HEK293 (cell line): ENCODE results near the gene THOP1.
A peak's percentile ranks its signal among the peaks of the same experiment; 100 is the strongest.

ENCODE experiments used
- ATF2 ChIP-seq: fragments of 450-650 bp; formaldehyde crosslinking; IDR thresholded peaks from 2 replicates; pipeline ENCODE4 v1.5.1; 2016; ENCODE audit warnings: missing biosample characterization, missing genetic modification characterization, low read depth
- GLI2 ChIP-seq: fragments of 450-650 bp; formaldehyde crosslinking; IDR thresholded peaks from 2 replicates; pipeline ENCODE4; 2017; ENCODE audit warnings: missing biosample characterization, missing genetic modification characterization, low read depth, borderline replicate concordance
- GLIS1 ChIP-seq: fragments of 450-650 bp; formaldehyde crosslinking; IDR thresholded peaks from 2 replicates; pipeline ENCODE4 v1.5.1; 2016; ENCODE audit warnings: missing biosample characterization, missing genetic modification characterization
- HOXA7 ChIP-seq: sonication (generic); formaldehyde crosslinking; IDR thresholded peaks from 2 replicates; pipeline ENCODE4 v1.8.1; 2022; ENCODE audit warnings: missing genetic modification reagents, borderline replicate concordance
- KLF1 ChIP-seq: fragments of 450-650 bp; formaldehyde crosslinking; IDR thresholded peaks from 2 replicates; pipeline ENCODE4 v1.5.1; 2016; ENCODE audit warnings: missing biosample characterization, missing genetic modification characterization
- KLF7 ChIP-seq: fragments of 450-650 bp; formaldehyde crosslinking; IDR thresholded peaks from 2 replicates; pipeline ENCODE4 v1.5.1; 2016; ENCODE audit warnings: missing biosample characterization, missing genetic modification characterization, borderline replicate concordance
- MYNN ChIP-seq: fragments of 450-650 bp; formaldehyde crosslinking; IDR thresholded peaks from 2 replicates; pipeline ENCODE4 v1.5.1; 2016; ENCODE audit warnings: missing biosample characterization, missing genetic modification characterization, borderline replicate concordance
- MZF1 ChIP-seq: fragments of 450-650 bp; formaldehyde crosslinking; IDR thresholded peaks from 2 replicates; pipeline ENCODE4 v1.5.1; 2017; ENCODE audit warnings: missing biosample characterization, missing genetic modification characterization, borderline replicate concordance
- SALL2 ChIP-seq: fragments of 450-650 bp; formaldehyde crosslinking; IDR thresholded peaks from 2 replicates; pipeline ENCODE4 v1.5.0; 2017; ENCODE audit warnings: missing biosample characterization, mild to moderate bottlenecking, missing genetic modification characterization, borderline replicate concordance
- ZBTB20 ChIP-seq: fragments of 450-650 bp; formaldehyde crosslinking; IDR thresholded peaks from 2 replicates; pipeline ENCODE4 v1.5.1; 2016; ENCODE audit warnings: missing biosample characterization, missing genetic modification characterization
- ZFP37 ChIP-seq: fragments of 450-650 bp; formaldehyde crosslinking; IDR thresholded peaks from 2 replicates; pipeline ENCODE4 v1.5.1; 2016; ENCODE audit warnings: missing biosample characterization, missing genetic modification characterization
- ZIC2 ChIP-seq: fragments of 450-650 bp; formaldehyde crosslinking; IDR thresholded peaks from 2 replicates; pipeline ENCODE4 v1.5.1; 2016; ENCODE audit warnings: missing biosample characterization, missing genetic modification characterization
- ZNF121 ChIP-seq: fragments of 450-650 bp; formaldehyde crosslinking; IDR thresholded peaks from 2 replicates; pipeline ENCODE4 v1.5.1; 2016; ENCODE audit warnings: missing biosample characterization, missing genetic modification characterization
- ZNF133 ChIP-seq: fragments of 450-650 bp; formaldehyde crosslinking; IDR thresholded peaks from 2 replicates; pipeline ENCODE4 v1.5.1; 2016; ENCODE audit warnings: missing biosample characterization, missing genetic modification characterization
- ZNF23 ChIP-seq: fragments of 450-650 bp; formaldehyde crosslinking; IDR thresholded peaks from 2 replicates; pipeline ENCODE4 v1.5.1; 2016; ENCODE audit warnings: missing biosample characterization, missing genetic modification characterization, borderline replicate concordance
- ZNF239 ChIP-seq: fragments of 450-650 bp; formaldehyde crosslinking; IDR thresholded peaks from 2 replicates; pipeline ENCODE4 v1.5.1; 2016; ENCODE audit warnings: missing biosample characterization, missing genetic modification characterization
- ZNF248 ChIP-seq: fragments of 450-650 bp; formaldehyde crosslinking; IDR thresholded peaks from 2 replicates; pipeline ENCODE4 v1.5.1; 2017; ENCODE audit warnings: missing biosample characterization, missing genetic modification characterization
- ZNF26 ChIP-seq: fragments of 450-650 bp; formaldehyde crosslinking; IDR thresholded peaks from 2 replicates; pipeline ENCODE4 v1.5.1; 2016; ENCODE audit warnings: missing biosample characterization, missing genetic modification characterization
- ZNF311 ChIP-seq: fragments of 450-650 bp; formaldehyde crosslinking; IDR thresholded peaks from 2 replicates; pipeline ENCODE4 v1.5.1; 2017; ENCODE audit warnings: missing biosample characterization, missing genetic modification characterization, borderline replicate concordance
- ZNF544 ChIP-seq: fragments of 450-650 bp; formaldehyde crosslinking; IDR thresholded peaks from 2 replicates; pipeline ENCODE4 v1.5.0; 2017; ENCODE audit warnings: missing biosample characterization, missing genetic modification characterization
- ZNF658 ChIP-seq: fragments of 450-650 bp; formaldehyde crosslinking; IDR thresholded peaks from 2 replicates; pipeline ENCODE4; 2016; ENCODE audit warnings: missing biosample characterization, missing genetic modification characterization
- ZNF785 ChIP-seq: fragments of 450-650 bp; formaldehyde crosslinking; IDR thresholded peaks from 2 replicates; pipeline ENCODE4 v1.5.1; 2016; ENCODE audit warnings: missing biosample characterization, missing genetic modification characterization
- ZSCAN23 ChIP-seq: fragments of 450-650 bp; formaldehyde crosslinking; IDR thresholded peaks from 2 replicates; pipeline ENCODE4 v1.5.1; 2016; ENCODE audit warnings: missing biosample characterization, missing genetic modification characterization
- ZSCAN30 ChIP-seq: fragments of 450-650 bp; IDR thresholded peaks from 2 replicates; pipeline ENCODE4 v1.5.1; 2018; ENCODE audit warnings: missing biosample characterization, mild to moderate bottlenecking, missing genetic modification characterization, moderate library complexity
- TF ChIP-seq, protein P1 (sequence below): IDR thresholded peaks from 2 replicates; pipeline ENCODE4 v1.6.1; 2011; ENCODE audit warnings: mild to moderate bottlenecking, low read depth, low read length, borderline replicate concordance
- TF ChIP-seq, protein P2 (sequence below): fragments of 450-650 bp; formaldehyde crosslinking; IDR thresholded peaks from 2 replicates; pipeline ENCODE4 v1.5.1; 2017; ENCODE audit warnings: missing biosample characterization, missing genetic modification characterization
- TF ChIP-seq, protein P3 (sequence below): fragments of 450-650 bp; formaldehyde crosslinking; IDR thresholded peaks from 2 replicates; pipeline ENCODE4 v1.5.1; 2017; ENCODE audit warnings: missing biosample characterization, mild to moderate bottlenecking, missing genetic modification characterization, moderate library complexity
- TF ChIP-seq, protein P4 (sequence below): fragments of 450-650 bp; IDR thresholded peaks from 2 replicates; pipeline ENCODE4 v1.5.1; 2018; ENCODE audit warnings: missing biosample characterization, missing genetic modification characterization
- TF ChIP-seq, protein P5 (sequence below): fragments of 450-650 bp; formaldehyde crosslinking; IDR thresholded peaks from 2 replicates; pipeline ENCODE4 v1.5.1; 2016; ENCODE audit warnings: missing biosample characterization, missing genetic modification characterization

THOP1 gene

DNA sequence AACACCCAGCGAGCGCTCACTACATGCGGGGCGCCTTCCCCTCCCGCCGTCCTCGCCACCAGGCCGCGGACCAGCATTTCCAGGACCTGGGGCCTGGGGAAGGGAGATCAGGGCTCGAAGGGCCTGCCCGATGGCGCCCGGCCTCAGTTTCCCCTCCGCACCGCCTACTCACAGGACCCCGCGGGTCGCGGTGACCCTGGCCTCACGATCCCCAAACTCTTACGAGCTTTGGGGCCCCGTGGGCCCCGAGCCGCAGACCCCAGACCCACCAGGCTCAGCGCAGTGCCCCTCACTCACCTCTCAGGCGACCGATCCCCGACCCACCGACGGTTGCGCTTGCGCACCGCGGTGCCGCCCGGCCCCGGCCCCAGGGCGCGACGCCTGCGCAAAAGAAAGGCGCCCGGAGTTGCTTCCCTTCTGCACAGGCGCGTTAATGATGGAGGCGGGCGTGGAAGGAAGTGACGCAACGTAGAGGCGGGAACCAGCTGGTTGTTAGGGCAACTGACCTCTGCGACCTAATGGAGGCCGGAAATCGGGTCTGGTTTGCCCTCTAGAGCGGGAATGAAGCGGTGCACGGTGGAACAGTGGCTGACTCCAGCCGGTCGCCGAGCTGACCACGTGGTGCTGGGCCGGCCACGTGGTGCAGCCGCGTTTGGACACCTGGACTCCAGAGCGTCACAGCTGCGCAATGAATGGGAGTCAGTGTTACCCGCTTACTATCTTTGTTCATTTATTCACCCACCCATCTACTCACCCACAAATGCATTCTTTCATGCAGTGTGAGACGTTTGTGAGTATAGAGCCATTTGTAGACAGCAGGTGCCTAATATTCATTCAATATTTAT is 2.1 kb upstream of the THOP1 start, which contains the start of gene SGTA (continued):
- TF ChIP-seq GLIS1 (tag by site-specific recombination) (peak; percentile 30; the same call in 1 of the 2 replicates), ZNF133 (tag by site-specific recombination) (no peak), ZBTB20 (tag by site-specific recombination) (no peak; the same call in 1 of the 2 replicates), ATF2 (tag by site-specific recombination) (no peak), MZF1 (tag by site-specific recombination) (no peak), ZNF544 (tag by site-specific recombination) (no peak), ZNF248 (no peak), ZNF239 (tag by site-specific recombination) (no peak), HOXA7 (CRISPR knock-in tag) (no peak), KLF7 (no peak; the same call in 1 of the 2 replicates), ZSCAN23 (tag by site-specific recombination) (no peak), ZNF658 (tag by site-specific recombination) (no peak), SALL2 (no peak), MYNN (tag by site-specific recombination) (no peak), ZNF311 (tag by site-specific recombination) (no peak), ZSCAN30 (tag by site-specific recombination) (no peak; the same call in none of the 2 replicates), ZNF785 (tag by site-specific recombination) (no peak), ZIC2 (tag by site-specific recombination) (no peak), KLF1 (tag by site-specific recombination) (peak; percentile 8; the same call in 1 of the 2 replicates), ZNF26 (tag by site-specific recombination) (no peak), ZNF121 (tag by site-specific recombination) (no peak), ZNF23 (no peak), ZFP37 (no peak), GLI2 (no peak)
- TF ChIP-seq, protein P1, sequence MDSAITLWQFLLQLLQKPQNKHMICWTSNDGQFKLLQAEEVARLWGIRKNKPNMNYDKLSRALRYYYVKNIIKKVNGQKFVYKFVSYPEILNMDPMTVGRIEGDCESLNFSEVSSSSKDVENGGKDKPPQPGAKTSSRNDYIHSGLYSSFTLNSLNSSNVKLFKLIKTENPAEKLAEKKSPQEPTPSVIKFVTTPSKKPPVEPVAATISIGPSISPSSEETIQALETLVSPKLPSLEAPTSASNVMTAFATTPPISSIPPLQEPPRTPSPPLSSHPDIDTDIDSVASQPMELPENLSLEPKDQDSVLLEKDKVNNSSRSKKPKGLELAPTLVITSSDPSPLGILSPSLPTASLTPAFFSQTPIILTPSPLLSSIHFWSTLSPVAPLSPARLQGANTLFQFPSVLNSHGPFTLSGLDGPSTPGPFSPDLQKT: no peak
- TF ChIP-seq, protein P2, sequence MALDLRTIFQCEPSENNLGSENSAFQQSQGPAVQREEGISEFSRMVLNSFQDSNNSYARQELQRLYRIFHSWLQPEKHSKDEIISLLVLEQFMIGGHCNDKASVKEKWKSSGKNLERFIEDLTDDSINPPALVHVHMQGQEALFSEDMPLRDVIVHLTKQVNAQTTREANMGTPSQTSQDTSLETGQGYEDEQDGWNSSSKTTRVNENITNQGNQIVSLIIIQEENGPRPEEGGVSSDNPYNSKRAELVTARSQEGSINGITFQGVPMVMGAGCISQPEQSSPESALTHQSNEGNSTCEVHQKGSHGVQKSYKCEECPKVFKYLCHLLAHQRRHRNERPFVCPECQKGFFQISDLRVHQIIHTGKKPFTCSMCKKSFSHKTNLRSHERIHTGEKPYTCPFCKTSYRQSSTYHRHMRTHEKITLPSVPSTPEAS (tag by site-specific recombination): no peak
- TF ChIP-seq, protein P3, sequence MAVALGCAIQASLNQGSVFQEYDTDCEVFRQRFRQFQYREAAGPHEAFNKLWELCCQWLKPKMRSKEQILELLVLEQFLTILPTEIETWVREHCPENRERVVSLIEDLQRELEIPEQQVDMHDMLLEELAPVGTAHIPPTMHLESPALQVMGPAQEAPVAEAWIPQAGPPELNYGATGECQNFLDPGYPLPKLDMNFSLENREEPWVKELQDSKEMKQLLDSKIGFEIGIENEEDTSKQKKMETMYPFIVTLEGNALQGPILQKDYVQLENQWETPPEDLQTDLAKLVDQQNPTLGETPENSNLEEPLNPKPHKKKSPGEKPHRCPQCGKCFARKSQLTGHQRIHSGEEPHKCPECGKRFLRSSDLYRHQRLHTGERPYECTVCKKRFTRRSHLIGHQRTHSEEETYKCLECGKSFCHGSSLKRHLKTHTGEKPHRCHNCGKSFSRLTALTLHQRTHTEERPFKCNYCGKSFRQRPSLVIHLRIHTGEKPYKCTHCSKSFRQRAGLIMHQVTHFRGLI (tag by site-specific recombination): no peak; the same call in 1 of the 2 replicates
- TF ChIP-seq, protein P4, sequence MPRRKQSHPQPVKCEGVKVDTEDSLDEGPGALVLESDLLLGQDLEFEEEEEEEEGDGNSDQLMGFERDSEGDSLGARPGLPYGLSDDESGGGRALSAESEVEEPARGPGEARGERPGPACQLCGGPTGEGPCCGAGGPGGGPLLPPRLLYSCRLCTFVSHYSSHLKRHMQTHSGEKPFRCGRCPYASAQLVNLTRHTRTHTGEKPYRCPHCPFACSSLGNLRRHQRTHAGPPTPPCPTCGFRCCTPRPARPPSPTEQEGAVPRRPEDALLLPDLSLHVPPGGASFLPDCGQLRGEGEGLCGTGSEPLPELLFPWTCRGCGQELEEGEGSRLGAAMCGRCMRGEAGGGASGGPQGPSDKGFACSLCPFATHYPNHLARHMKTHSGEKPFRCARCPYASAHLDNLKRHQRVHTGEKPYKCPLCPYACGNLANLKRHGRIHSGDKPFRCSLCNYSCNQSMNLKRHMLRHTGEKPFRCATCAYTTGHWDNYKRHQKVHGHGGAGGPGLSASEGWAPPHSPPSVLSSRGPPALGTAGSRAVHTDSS: no peak
- TF ChIP-seq, protein P5, sequence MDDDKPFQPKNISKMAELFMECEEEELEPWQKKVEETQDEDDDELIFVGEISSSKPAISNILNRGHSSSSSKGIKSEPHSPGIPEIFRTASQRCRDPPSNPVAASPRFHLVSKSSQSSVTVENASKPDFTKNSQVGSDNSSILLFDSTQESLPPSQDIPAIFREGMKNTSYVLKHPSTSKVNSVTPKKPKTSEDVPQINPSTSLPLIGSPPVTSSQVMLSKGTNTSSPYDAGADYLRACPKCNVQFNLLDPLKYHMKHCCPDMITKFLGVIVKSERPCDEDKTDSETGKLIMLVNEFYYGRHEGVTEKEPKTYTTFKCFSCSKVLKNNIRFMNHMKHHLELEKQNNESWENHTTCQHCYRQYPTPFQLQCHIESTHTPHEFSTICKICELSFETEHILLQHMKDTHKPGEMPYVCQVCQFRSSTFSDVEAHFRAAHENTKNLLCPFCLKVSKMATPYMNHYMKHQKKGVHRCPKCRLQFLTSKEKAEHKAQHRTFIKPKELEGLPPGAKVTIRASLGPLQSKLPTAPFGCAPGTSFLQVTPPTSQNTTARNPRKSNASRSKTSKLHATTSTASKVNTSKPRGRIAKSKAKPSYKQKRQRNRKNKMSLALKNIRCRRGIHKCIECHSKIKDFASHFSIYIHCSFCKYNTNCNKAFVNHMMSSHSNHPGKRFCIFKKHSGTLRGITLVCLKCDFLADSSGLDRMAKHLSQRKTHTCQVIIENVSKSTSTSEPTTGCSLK (tag by site-specific recombination): no peak
